Adipose tissue (tissue), 3 donors: Measurements from ENCODE around the gene RAPGEF2. TPM values are rescaled to one million over a fixed set of nuclear protein-coding genes. Genes with fewer than 3 reads are reported as not detected.
"Not testable (repeated sequence)": the region's sequence is repeated elsewhere in the genome, so short reads cannot be mapped to it uniquely, and the experiment has no call there.

Experiments used
- H3K27ac ChIP-seq: one replicate; pipeline ENCODE4 v1.5.1; 2013; ENCODE audit warnings: low read depth, low read length
- WGBS, 3 donors: extraction: QIAGEN DNeasy Blood & Tissue Kit; methylation state at CpG; one replicate each; pipeline ENCODE4 v1.1.7; 2013; 5-methylcytosine and 5-hydroxymethylcytosine counted together
- polyA plus RNA-seq, 3 donors: library from polyadenylated mRNA; stranded (reverse); fragments of 200-250 nt; gene quantifications; one replicate each; pipeline ENCODE4 v1.2.3, GENCODE V29; 2013
- donor health status: healthy with polysubstance abuse.
- donor health status: Bipolar disorder and iron deficiency.
- donor health status: healthy.

RAPGEF2 gene
- polyA plus RNA-seq, 3 donors, result 7.4 to 16.9 (median 11.2) TPM

GRCh38 chr4:159308566-159309340 lies 205.9 kb downstream of the RAPGEF2 start:
- WGBS, 3 donors, result 68 to 76% (median 69%) methylated on average over 4 of the region's 4 CpGs
- no peak overlapping the region for H3K27ac ChIP-seq

- H3K27ac ChIP-seq, result no peak overlapping the region
Observed at GRCh38 chr4:159312236-159312635, 209.4 kb downstream of the RAPGEF2 start.

GRCh38 chr4:159315879-159316278 lies 213.0 kb downstream of the RAPGEF2 start:
- H3K27ac ChIP-seq, result not testable (repeated sequence)
- 89 to 95% (median 93%) methylated on average over 12 of the region's 12 CpGs for WGBS, 3 donors

GRCh38 chr4:159317203-159317602 lies 214.3 kb downstream of the RAPGEF2 start:
- 83 to 95% (median 88%) methylated on average over 5 of the region's 5 CpGs for whole genome bisulfite sequencing, 3 donors
- H3K27ac ChIP-seq, result no peak overlapping the region

GRCh38 chr4:159319027-159319426 lies 216.1 kb downstream of the RAPGEF2 start:
- H3K27ac ChIP-seq, result no peak overlapping the region
- WGBS, 3 donors, result 97 to 99% (median 98%) methylated on average over 4 of the region's 4 CpGs

GRCh38 chr4:159326480-159326879 lies 223.6 kb downstream of the RAPGEF2 start:
- no peak overlapping the region for H3K27ac ChIP-seq

- H3K27ac ChIP-seq, result no peak overlapping the region
- 97 to 100% (median 99%) methylated on average over 2 of the region's 2 CpGs for WGBS, 3 donors
Observed at GRCh38 chr4:159328766-159329165, 225.9 kb downstream of the RAPGEF2 start.

GRCh38 chr4:159334461-159334860 lies 231.6 kb downstream of the RAPGEF2 start:
- WGBS, 3 donors, result 95 to 100% (median 95%) methylated on average over 1 of the region's 1 CpG
- H3K27ac ChIP-seq, result no peak overlapping the region

- H3K27ac ChIP-seq, result no peak overlapping the region
- WGBS, 3 donors, result 88 to 95% (median 93%) methylated on average over 2 of the region's 2 CpGs
Observed at GRCh38 chr4:159337041-159337440, 234.2 kb downstream of the RAPGEF2 start.

- WGBS, 3 donors, result 55 to 85% (median 74%) methylated on average over 2 of the region's 2 CpGs
- no peak overlapping the region for H3K27ac ChIP-seq
Observed at GRCh38 chr4:159341522-159341921, 238.6 kb downstream of the RAPGEF2 start.

GRCh38 chr4:159342374-159342773 lies 239.5 kb downstream of the RAPGEF2 start:
- WGBS, 3 donors, result 82 to 92% (median 89%) methylated on average over 3 of the region's 3 CpGs
- no peak overlapping the region for H3K27ac ChIP-seq

GRCh38 chr4:159343116-159343515 lies 240.2 kb downstream of the RAPGEF2 start:
- WGBS, 3 donors, result 72 to 93% (median 74%) methylated on average over 8 of the region's 8 CpGs
- H3K27ac ChIP-seq, result no peak overlapping the region

GRCh38 chr4:159344877-159345276 lies 242.0 kb downstream of the RAPGEF2 start:
- WGBS, 3 donors, result 95 to 97% (median 96%) methylated on average over 4 of the region's 4 CpGs

GRCh38 chr4:159346681-159347080 lies 243.8 kb downstream of the RAPGEF2 start:
- H3K27ac ChIP-seq, result no peak overlapping the region
- WGBS, 3 donors, result 98 to 100% (median 99%) methylated on average over 5 of the region's 5 CpGs

More at GRCh38 chr4:159344877-159345276, 242.0 kb downstream of the RAPGEF2 start:
- no peak overlapping the region for H3K27ac ChIP-seq

GRCh38 chr4:159347813-159348212 lies 244.9 kb downstream of the RAPGEF2 start:
- no peak overlapping the region for H3K27ac ChIP-seq
- WGBS, 3 donors, result 93 to 96% (median 95%) methylated on average over 9 of the region's 9 CpGs

GRCh38 chr4:159349332-159349731 lies 246.5 kb downstream of the RAPGEF2 start:
- no peak overlapping the region for H3K27ac ChIP-seq
- WGBS, 3 donors, result 73 to 87% (median 74%) methylated on average over 3 of the region's 3 CpGs

- 80 to 91% (median 86%) methylated on average over 7 of the region's 7 CpGs for WGBS, 3 donors
- H3K27ac ChIP-seq, result no peak overlapping the region
Observed at GRCh38 chr4:159352609-159353008, 249.7 kb downstream of the RAPGEF2 start.

- no peak overlapping the region for H3K27ac ChIP-seq
- WGBS, 3 donors, result 94 to 97% (median 97%) methylated on average over 15 of the region's 15 CpGs
Observed at GRCh38 chr4:159353422-159354116, 250.7 kb downstream of the RAPGEF2 start.

GRCh38 chr4:159355466-159355865 lies 252.6 kb downstream of the RAPGEF2 start:
- 95 to 100% (median 100%) methylated on average over 3 of the region's 3 CpGs for WGBS, 3 donors
- H3K27ac ChIP-seq, result no peak overlapping the region

GRCh38 chr4:159357350-159357749 lies 254.5 kb downstream of the RAPGEF2 start:
- 86 to 95% (median 89%) methylated on average over 8 of the region's 8 CpGs for WGBS, 3 donors
- H3K27ac ChIP-seq, result no peak overlapping the region
